PC-3 (cell line): ENCODE measurements around the gene DNM3. TPM values are rescaled to one million over a fixed set of nuclear protein-coding genes. Genes with fewer than 3 reads are reported as not detected.
A peak's percentile ranks its signal among the peaks of the same experiment; 100 is the strongest.

Experiments
- ATAC-seq: fragments of 200-7000 bp; cut with Tn5 transposase; 2 replicates; pipeline ENCODE4 v1.9.1; 2020; ENCODE audit warnings: mild to moderate bottlenecking, moderate library complexity
- BruUV-seq: library from RNA; stranded (reverse); fragments of 400-500 nt; replicated peaks from 2 replicates; lab custom pipeline; 2021; lab: Mats Ljungman, UMichigan
- CTCF ChIA-PET: fragments of 300-600 bp; sonication (Branson Sonifier 250); formaldehyde crosslinking; loops from one replicate; lab custom pipeline; 2022; ENCODE audit warnings: antibody characterized with exemption; lab: Charles Lee
- POLR2A ChIA-PET: fragments of 300-600 bp; sonication (Branson Sonifier 250); formaldehyde crosslinking; loops from one replicate; lab custom pipeline; 2022; ENCODE audit warnings: antibody characterized with exemption; ENCODE audit not compliant: unreplicated experiment; lab: Charles Lee
- DNase-seq: peaks from one replicate; pipeline ENCODE4 v3.0.0-alpha.2; 2015
- H2AFZ ChIP-seq: fragments of 300-600 bp; sonication (generic); 2 replicates; pipeline ENCODE4 v1.6.0; 2016; ENCODE audit warnings: antibody characterized with exemption, low read length
- H3F3A ChIP-seq: fragments of 300-600 bp; sonication (generic); one replicate; pipeline ENCODE4 v1.6.0; 2017; ENCODE audit warnings: antibody characterized with exemption, low read length, control low read depth, mild to moderate bottlenecking; ENCODE audit not compliant: unreplicated experiment
- H3K27ac ChIP-seq: fragments of 300-600 bp; sonication (generic); 2 replicates; pipeline ENCODE4 v1.5.1; 2016; ENCODE audit warnings: mild to moderate bottlenecking, low read length
- H3K27me3 ChIP-seq: fragments of 300-600 bp; sonication (generic); 2 replicates; pipeline ENCODE4 v1.6.1; 2016; ENCODE audit warnings: low read length, mixed read lengths
- H3K36me3 ChIP-seq: fragments of 300-600 bp; sonication (generic); 2 replicates; pipeline ENCODE4 v1.6.1; 2016; ENCODE audit warnings: low read depth, mixed run types, low read length, mixed read lengths
- H3K4me1 ChIP-seq: fragments of 300-600 bp; sonication (generic); 2 replicates; pipeline ENCODE4 v1.5.1; 2016; ENCODE audit warnings: low read length; ENCODE audit not compliant: insufficient read depth
- H3K4me2 ChIP-seq: fragments of 300-600 bp; sonication (generic); 2 replicates; pipeline ENCODE4 v1.6.0; 2016; ENCODE audit warnings: low read length
- H3K4me3 ChIP-seq: fragments of 300-600 bp; sonication (generic); 2 replicates; pipeline ENCODE4 v1.5.1; 2016; ENCODE audit warnings: mild to moderate bottlenecking, low read length, mixed read lengths
- H3K79me2 ChIP-seq: fragments of 300-600 bp; sonication (generic); 2 replicates; pipeline ENCODE4 v1.6.1; 2017; ENCODE audit warnings: low read length, mixed read lengths
- H3K9ac ChIP-seq: fragments of 300-600 bp; sonication (generic); 2 replicates; pipeline ENCODE4 v1.6.0; 2016; ENCODE audit warnings: mild to moderate bottlenecking, low read length
- H3K9me2 ChIP-seq: fragments of 300-600 bp; sonication (generic); replicated peaks from 2 replicates; pipeline ENCODE4 v1.6.1; 2016; ENCODE audit warnings: mixed run types, low read length, mixed read lengths
- H3K9me3 ChIP-seq: fragments of 300-600 bp; sonication (generic); 2 replicates; pipeline ENCODE4 v1.6.1; 2016; ENCODE audit warnings: low read length, mixed read lengths
- H4K20me1 ChIP-seq: fragments of 300-600 bp; sonication (generic); 2 replicates; pipeline ENCODE4 v1.6.1; 2016; ENCODE audit warnings: low read length, mixed read lengths
- EZH2 ChIP-seq: fragments of 300-600 bp; sonication (generic); IDR thresholded peaks from one replicate; pipeline ENCODE4 v1.6.1; 2017; ENCODE audit warnings: antibody characterized with exemption, mild to moderate bottlenecking, low read length; ENCODE audit not compliant: unreplicated experiment
- EZH2phosphoT487 ChIP-seq: fragments of 300-600 bp; sonication (generic); IDR thresholded peaks from 2 replicates; pipeline ENCODE4 v1.6.1; 2018; ENCODE audit warnings: mild to moderate bottlenecking, antibody characterized with exemption, low read length, borderline replicate concordance
- intact Hi-C: fragments of 100-400 bp; cut with micrococcal nuclease; formaldehyde crosslinking; loops from 2 replicates; pipeline ENCODE4 v1.9.0; 2023
- total RNA-seq: library from RNA; depleted of rRNA; stranded (reverse); fragments of >200 nt; gene quantifications from 2 replicates; pipeline ENCODE4 v1.2.3, GENCODE V29; 2014
- TF ChIP-seq, protein P1 (sequence below): fragments of 300-600 bp; sonication (generic); conservative IDR thresholded peaks from 2 replicates; pipeline ENCODE4 v1.5.1; 2017; ENCODE audit warnings: antibody characterized with exemption, low read depth, mild to moderate bottlenecking, low read length

Gene DNM3
- total RNA-seq, 1 experiment from 2014 or later, result 0.98 TPM

DNA sequence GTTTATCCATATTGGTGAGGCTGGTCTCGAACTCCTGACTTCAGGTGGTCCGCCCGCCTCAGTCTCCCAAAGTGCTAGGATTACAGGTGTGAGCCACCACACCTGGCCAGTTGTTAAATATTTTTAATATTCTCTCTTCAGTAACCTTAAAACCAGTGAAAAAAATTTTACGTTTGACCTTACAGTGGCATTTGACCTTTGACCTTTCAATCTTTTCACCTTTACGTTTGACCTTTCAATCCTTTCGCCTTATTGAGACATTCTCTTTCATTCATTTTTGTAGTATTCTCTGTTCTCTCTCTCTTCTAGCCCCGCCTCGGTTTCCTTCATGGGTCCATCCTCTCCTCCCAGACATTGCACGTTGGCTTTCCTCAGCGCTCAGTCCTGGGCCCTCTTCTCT lies 277.9 kb downstream of the DNM3 start:
- no peaks in the 10 kb centered on the region for H3K36me3 ChIP-seq
- H3F3A ChIP-seq, result no peaks in the 10 kb centered on the region
- H4K20me1 ChIP-seq, result no peaks in the 10 kb centered on the region
- CTCF ChIA-PET, result no interaction called here
- H3K4me2 ChIP-seq, result no peak overlapping the region
- no peaks in the 10 kb centered on the region for H3K9me3 ChIP-seq
- no peak overlapping the region for H3K27ac ChIP-seq
- no peaks in the 10 kb centered on the region for H3K27me3 ChIP-seq
- POLR2A ChIA-PET, result no interaction called here
- H3K79me2 ChIP-seq, result no peaks in the 10 kb centered on the region
- no TSS peak for BruUV-seq
- intact Hi-C loops, result no loop called here
- ATAC-seq (no peak), DNase-seq (no peak)
- TF ChIP-seq EZH2phosphoT487, result no peak
- no peak for TF ChIP-seq EZH2
- TF ChIP-seq, protein P1, sequence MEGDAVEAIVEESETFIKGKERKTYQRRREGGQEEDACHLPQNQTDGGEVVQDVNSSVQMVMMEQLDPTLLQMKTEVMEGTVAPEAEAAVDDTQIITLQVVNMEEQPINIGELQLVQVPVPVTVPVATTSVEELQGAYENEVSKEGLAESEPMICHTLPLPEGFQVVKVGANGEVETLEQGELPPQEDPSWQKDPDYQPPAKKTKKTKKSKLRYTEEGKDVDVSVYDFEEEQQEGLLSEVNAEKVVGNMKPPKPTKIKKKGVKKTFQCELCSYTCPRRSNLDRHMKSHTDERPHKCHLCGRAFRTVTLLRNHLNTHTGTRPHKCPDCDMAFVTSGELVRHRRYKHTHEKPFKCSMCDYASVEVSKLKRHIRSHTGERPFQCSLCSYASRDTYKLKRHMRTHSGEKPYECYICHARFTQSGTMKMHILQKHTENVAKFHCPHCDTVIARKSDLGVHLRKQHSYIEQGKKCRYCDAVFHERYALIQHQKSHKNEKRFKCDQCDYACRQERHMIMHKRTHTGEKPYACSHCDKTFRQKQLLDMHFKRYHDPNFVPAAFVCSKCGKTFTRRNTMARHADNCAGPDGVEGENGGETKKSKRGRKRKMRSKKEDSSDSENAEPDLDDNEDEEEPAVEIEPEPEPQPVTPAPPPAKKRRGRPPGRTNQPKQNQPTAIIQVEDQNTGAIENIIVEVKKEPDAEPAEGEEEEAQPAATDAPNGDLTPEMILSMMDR, result no peak
- no peaks in the 10 kb centered on the region; the same call in 1 of the 2 replicates for H3K9me2 ChIP-seq
- H3K4me1 ChIP-seq, result no peaks in the 10 kb centered on the region
- H2AFZ ChIP-seq, result no peak overlapping the region
- no peak overlapping the region for H3K9ac ChIP-seq
- no peak overlapping the region for H3K4me3 ChIP-seq

DNA sequence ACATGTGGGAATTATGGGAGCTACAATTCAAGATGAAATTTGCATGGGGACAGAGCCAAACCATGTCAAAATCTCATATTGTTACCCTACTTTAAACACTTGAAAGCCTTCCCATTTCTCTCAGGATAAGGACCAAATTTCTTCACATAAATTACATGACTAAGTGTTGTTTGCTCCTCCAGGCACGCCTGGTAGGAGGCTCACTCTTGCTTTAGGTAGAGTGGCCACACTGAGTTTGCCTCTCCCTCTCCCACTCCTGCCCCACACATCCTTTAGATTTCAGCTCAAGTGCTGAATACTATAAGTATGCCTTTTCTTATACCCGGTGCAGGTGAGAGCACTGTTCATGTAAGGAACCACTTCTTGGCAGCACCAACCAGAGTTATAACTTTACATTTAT lies 279.1 kb downstream of the DNM3 start:
- no peaks in the 10 kb centered on the region for H3K36me3 ChIP-seq
- no peak overlapping the region for H3K4me3 ChIP-seq
- H3K4me2 ChIP-seq, result no peak overlapping the region
- no peak for TF ChIP-seq EZH2phosphoT487
- TF ChIP-seq EZH2, result no peak
- TF ChIP-seq, protein P1, result no peak
- no peak overlapping the region for H3K9ac ChIP-seq
- no peaks in the 10 kb centered on the region for H3K79me2 ChIP-seq
- H2AFZ ChIP-seq, result no peak overlapping the region
- H3K9me2 ChIP-seq, result no peaks in the 10 kb centered on the region; the same call in 1 of the 2 replicates
- intact Hi-C loops, result no loop called here
- no peaks in the 10 kb centered on the region for H3K9me3 ChIP-seq
- ATAC-seq (peak; percentile 78), DNase-seq (no peak)
- no TSS peak for BruUV-seq
- no peaks in the 10 kb centered on the region for H3K27me3 ChIP-seq
- no peaks in the 10 kb centered on the region for H3K4me1 ChIP-seq
- no peaks in the 10 kb centered on the region for H3F3A ChIP-seq
- H3K27ac ChIP-seq, result no peak overlapping the region
- CTCF ChIA-PET, result no interaction called here
- H4K20me1 ChIP-seq, result no peaks in the 10 kb centered on the region
- POLR2A ChIA-PET, result no interaction called here

DNA sequence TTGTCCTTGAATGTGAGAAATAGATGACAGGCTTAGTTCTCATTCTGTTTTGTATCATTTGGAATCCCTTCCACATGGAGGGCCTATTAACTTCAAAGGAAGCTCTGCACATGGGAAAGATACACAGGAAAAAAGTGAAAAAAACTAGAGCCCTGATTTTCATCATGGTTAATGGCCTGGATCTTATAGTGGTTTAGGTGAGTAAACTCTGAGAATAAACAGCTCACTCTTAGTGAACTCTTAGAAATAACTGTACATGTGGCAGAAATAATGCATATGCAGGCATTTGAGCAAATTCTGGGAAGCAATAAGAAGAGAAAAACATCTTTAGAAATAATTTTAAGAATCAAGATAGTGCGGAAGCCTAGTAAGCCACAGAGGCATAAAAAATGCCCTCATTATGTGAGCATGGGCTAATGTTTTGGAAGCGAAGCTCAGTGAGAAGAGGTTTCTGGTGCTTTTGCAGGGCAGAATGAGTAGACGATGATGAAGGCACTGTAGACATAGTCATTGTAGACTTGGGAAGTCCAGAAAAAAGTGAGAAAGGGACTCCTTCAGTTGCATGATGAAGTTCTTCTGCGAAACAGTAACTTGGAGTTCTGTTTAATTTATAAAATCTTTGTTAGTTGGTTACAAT lies 279.9 kb downstream of the DNM3 start:
- no peak overlapping the region for H3K27ac ChIP-seq
- ChIA-PET POLR2A (no interaction called here), CTCF (no interaction called here)

More for the DNA sequence above, 279.9 kb downstream of the DNM3 start:
- Histone ChIP-seq H3K9me2 (no peaks in the 10 kb centered on the region; the same call in 1 of the 2 replicates), H3K36me3 (no peaks in the 10 kb centered on the region), H3F3A (no peaks in the 10 kb centered on the region), H2AFZ (no peak overlapping the region), H3K79me2 (no peaks in the 10 kb centered on the region), H3K27me3 (no peaks in the 10 kb centered on the region), H3K4me3 (no peak overlapping the region), H4K20me1 (no peaks in the 10 kb centered on the region), H3K9ac (no peak overlapping the region), H3K4me2 (no peak overlapping the region), H3K4me1 (no peaks in the 10 kb centered on the region), H3K9me3 (no peaks in the 10 kb centered on the region)
- DNase-seq (no peak), ATAC-seq (no peak)
- no TSS peak for BruUV-seq
- intact Hi-C loops, result no loop called here
- TF ChIP-seq EZH2, result no peak
- TF ChIP-seq, protein P1, result no peak
- TF ChIP-seq EZH2phosphoT487, result no peak
